ENCODE measurements around the gene BNC2. TPM values are rescaled to one million over a fixed set of nuclear protein-coding genes. Genes with fewer than 3 reads are reported as not detected.

The BNC2 gene
- total RNA-seq, 1 experiment from 2014 or later = 43.6 TPM

GRCh38 chr9:16898464-16898863 is 28.0 kb upstream of the BNC2 start:
- Histone ChIP-seq H2BK15ac (ENCODE audit: low read depth, low read length) (no peak overlapping the region), H2AFZ (ENCODE audit: low read length) (no peak overlapping the region), H3K14ac (ENCODE audit: insufficient read depth, low read length) (no peak overlapping the region), H4K5ac (ENCODE audit: insufficient read length, low read depth, low read length) (no peak overlapping the region), H3K27me3 (ENCODE audit: insufficient read depth, low read length) (no peaks in the 10 kb centered on the region), H2BK120ac (ENCODE audit: low read depth, low read length, poor library complexity, severe bottlenecking) (no peak overlapping the region), H3K23ac (ENCODE audit: insufficient read length, low read depth, low read length) (no peak overlapping the region), H3K79me2 (ENCODE audit: insufficient read depth, low read length) (no peaks in the 10 kb centered on the region), H2AK5ac (ENCODE audit: insufficient read length, low read length) (no peak overlapping the region), H3K56ac (ENCODE audit: insufficient read length, low read depth, low read length) (no peak overlapping the region), H3K18ac (ENCODE audit: insufficient read length, low read depth, low read length) (no peak overlapping the region), H2BK12ac (ENCODE audit: insufficient read length, low read depth, low read length) (no peak overlapping the region), H3K27ac (ENCODE audit: insufficient read length, low read depth, low read length) (no peak overlapping the region), H4K8ac (replicated peaks; ENCODE audit: insufficient read length, low read depth, low read length) (no peak overlapping the region), H3K4me1 (ENCODE audit: insufficient read depth, low read length) (0 out of 2 replicates have a peak, but pooled peaks cover 4% of the 10 kb centered on the region), H3K79me1 (ENCODE audit: insufficient read depth, low read depth, low read length, poor library complexity, severe bottlenecking) (no peaks in the 10 kb centered on the region), H4K91ac (ENCODE audit: insufficient read length, low read depth, low read length) (no peak overlapping the region), H3K4ac (ENCODE audit: low read depth, low read length) (no peak overlapping the region), H3K23me2 (ENCODE audit: insufficient read length, low read depth, low read length, poor library complexity, severe bottlenecking) (no peaks in the 10 kb centered on the region), H3K4me2 (ENCODE audit: insufficient read depth, insufficient read length, low read length) (no peak overlapping the region), H2BK20ac (ENCODE audit: low read depth, low read length, poor library complexity, severe bottlenecking) (no peak overlapping the region), H4K20me1 (ENCODE audit: control insufficient read depth, insufficient read depth, insufficient read length) (no peaks in the 10 kb centered on the region), H3K9ac (ENCODE audit: extremely low read depth, insufficient read length, low read length) (no peak overlapping the region), H3T11ph (ENCODE audit: low read length) (no peak overlapping the region), H2BK5ac (ENCODE audit: insufficient read length, low read length) (no peak overlapping the region), H3K9me3 (ENCODE audit: control insufficient read depth, low read depth, low read length) (no peaks in the 10 kb centered on the region)
- Mint-ChIP-seq H3K36me3 (ENCODE audit: insufficient read depth in 1 of 3, low read depth in 3 of 3) (0 out of 7 replicates have a peak, but pooled peaks cover 0 to 1% (median 0%) of the 10 kb centered on the region in 3 experiments), H3K9me3 (peaks cover 0 to 3% of the 10 kb centered on the region in 2 experiments; a peak in 4 of 5 replicates), H3K4me1 (peaks cover 4 to 7% of the 10 kb centered on the region in 2 experiments; a peak in 2 of 4 replicates), H3K4me3 (no peak overlapping the region), H3K27ac (no peak overlapping the region), H3K27me3 (ENCODE audit: low read depth) (no peaks in the 10 kb centered on the region)
- no CpG with 5 or more reads among the region's 2 CpGs for WGBS (ENCODE audit: extremely low coverage, insufficient read length, low lambda C conversion rate)
- TF ChIP-seq CTCF (conservative IDR thresholded peaks at IDR 0.05) = no peak
- DNase-seq = no peak

All from H9 (cell line).